ENCODE measurements around the gene MPHOSPH9.

Gene MPHOSPH9

GRCh38 chr12:123114304-123115083, 118.4 kb downstream of the MPHOSPH9 start:
- no peak for TF ChIP-seq CTCF (IDR thresholded peaks at IDR 0.05; ENCODE audit: borderline replicate concordance, insufficient read depth, low read depth, low read length)
- H3K4me3 ChIP-seq (ENCODE audit: low read depth, low read length), result no peak overlapping the region

- no peak for TF ChIP-seq CTCF (IDR thresholded peaks at IDR 0.05; ENCODE audit: borderline replicate concordance, insufficient read depth, low read depth, low read length)
- no peak overlapping the region for H3K4me3 ChIP-seq (ENCODE audit: low read depth, low read length)
Measured at GRCh38 chr12:123113026-123113425, 119.9 kb downstream of the MPHOSPH9 start.

GRCh38 chr12:123111498-123112165, 121.3 kb downstream of the MPHOSPH9 start:
- TF ChIP-seq CTCF (IDR thresholded peaks at IDR 0.05; ENCODE audit: borderline replicate concordance, insufficient read depth, low read depth, low read length), result no peak
- no peak overlapping the region for H3K4me3 ChIP-seq (ENCODE audit: low read depth, low read length)

- no peak for TF ChIP-seq CTCF (IDR thresholded peaks at IDR 0.05; ENCODE audit: borderline replicate concordance, insufficient read depth, low read depth, low read length)
- no peak overlapping the region for H3K4me3 ChIP-seq (ENCODE audit: low read depth, low read length)
Measured at GRCh38 chr12:123109319-123109772, 123.6 kb downstream of the MPHOSPH9 start.

GRCh38 chr12:123108682-123109066, 124.3 kb downstream of the MPHOSPH9 start:
- H3K4me3 ChIP-seq (ENCODE audit: low read depth, low read length), result no peak overlapping the region
- TF ChIP-seq CTCF (IDR thresholded peaks at IDR 0.05; ENCODE audit: borderline replicate concordance, insufficient read depth, low read depth, low read length), result no peak

- no peak overlapping the region for H3K4me3 ChIP-seq (ENCODE audit: low read depth, low read length)
- TF ChIP-seq CTCF (IDR thresholded peaks at IDR 0.05; ENCODE audit: borderline replicate concordance, insufficient read depth, low read depth, low read length), result no peak
Measured at GRCh38 chr12:123107926-123108681, 124.8 kb downstream of the MPHOSPH9 start.

Measured in GM12875 (cell line).